Retinal pigment epithelial cell (primary cell): ENCODE data around the gene IPO8.

Source experiments
- DNase-seq: peaks from one replicate; pipeline ENCODE4 v3.0.0-alpha.2; 2010; ENCODE audit warnings: low read depth
- H3K4me3 ChIP-seq: 2 replicates; pipeline ENCODE4 v1.5.1; 2011; ENCODE audit warnings: mild to moderate bottlenecking, low read length, control low read depth, moderate library complexity
- TF ChIP-seq, protein P1 (sequence below): conservative IDR thresholded peaks from 2 replicates; pipeline ENCODE4 v1.5.1; 2011; ENCODE audit warnings: low read depth, low read length, control low read depth, inconsistent platforms

The IPO8 gene

DNA sequence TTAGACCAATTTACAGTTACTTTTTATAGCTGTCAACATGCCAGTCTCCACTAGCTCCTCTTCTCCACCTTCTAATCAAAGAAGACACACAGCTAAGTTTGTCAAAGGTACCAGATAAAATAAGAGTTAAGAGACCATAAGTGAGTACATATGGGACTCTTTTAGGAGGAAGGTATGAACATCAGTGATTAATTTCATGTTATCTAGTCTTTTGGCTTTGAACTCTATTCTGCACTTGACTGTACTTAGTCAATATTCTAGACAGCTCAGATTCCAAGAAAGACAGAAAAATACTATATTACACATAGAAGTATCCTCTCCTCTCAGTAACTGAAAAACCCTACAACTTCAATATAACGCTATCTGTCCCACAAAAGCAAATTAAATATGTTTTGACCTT is 31.0 kb upstream of the IPO8 start:
- TF ChIP-seq, protein P1, sequence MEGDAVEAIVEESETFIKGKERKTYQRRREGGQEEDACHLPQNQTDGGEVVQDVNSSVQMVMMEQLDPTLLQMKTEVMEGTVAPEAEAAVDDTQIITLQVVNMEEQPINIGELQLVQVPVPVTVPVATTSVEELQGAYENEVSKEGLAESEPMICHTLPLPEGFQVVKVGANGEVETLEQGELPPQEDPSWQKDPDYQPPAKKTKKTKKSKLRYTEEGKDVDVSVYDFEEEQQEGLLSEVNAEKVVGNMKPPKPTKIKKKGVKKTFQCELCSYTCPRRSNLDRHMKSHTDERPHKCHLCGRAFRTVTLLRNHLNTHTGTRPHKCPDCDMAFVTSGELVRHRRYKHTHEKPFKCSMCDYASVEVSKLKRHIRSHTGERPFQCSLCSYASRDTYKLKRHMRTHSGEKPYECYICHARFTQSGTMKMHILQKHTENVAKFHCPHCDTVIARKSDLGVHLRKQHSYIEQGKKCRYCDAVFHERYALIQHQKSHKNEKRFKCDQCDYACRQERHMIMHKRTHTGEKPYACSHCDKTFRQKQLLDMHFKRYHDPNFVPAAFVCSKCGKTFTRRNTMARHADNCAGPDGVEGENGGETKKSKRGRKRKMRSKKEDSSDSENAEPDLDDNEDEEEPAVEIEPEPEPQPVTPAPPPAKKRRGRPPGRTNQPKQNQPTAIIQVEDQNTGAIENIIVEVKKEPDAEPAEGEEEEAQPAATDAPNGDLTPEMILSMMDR, result no peak
- DNase-seq, result no peak
- no peak overlapping the region for H3K4me3 ChIP-seq

DNA sequence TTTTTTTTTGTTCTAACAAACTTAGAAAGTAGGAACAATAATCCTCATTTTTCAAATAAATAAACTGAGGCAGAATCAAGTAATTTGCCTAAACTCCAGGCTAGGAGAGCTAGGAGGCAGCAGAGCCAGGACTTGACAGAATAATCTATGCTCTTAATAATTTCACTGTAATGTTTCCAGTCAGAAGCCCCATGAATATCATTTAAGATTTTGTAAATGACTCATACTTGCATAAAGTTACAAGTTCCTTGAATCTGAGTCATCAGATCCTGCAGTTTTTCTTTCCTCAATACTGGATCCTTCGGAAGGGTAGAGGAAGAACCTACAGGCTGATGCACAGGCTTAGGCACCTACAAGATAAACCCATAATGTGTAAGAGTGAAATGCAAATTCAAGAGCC is 30.1 kb upstream of the IPO8 start:
- no peak overlapping the region for H3K4me3 ChIP-seq
- TF ChIP-seq, protein P1, result no peak
- peak; percentile 42 for DNase-seq

DNA sequence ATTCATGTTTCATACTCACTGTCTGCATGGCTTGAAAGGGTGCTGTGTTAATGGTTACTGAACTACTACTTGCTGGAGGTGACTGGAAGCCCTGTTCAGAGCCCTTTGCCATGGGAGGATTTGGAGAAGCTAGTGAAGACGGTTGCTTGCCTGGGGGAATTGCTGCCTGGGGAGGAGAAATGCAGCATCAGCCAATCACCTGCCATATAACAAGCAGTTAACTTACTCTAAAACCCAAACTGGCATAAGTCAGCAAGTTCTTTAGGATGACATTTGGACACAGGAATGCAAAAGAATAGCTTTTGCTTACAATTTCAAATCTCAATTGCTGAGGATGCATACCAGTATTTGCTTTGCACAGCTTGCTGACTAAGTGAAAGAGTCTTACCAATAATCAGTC is 23.4 kb upstream of the IPO8 start:
- TF ChIP-seq, protein P1, result no peak
- H3K4me3 ChIP-seq, result no peak overlapping the region
- DNase-seq, result peak; percentile 40

DNA sequence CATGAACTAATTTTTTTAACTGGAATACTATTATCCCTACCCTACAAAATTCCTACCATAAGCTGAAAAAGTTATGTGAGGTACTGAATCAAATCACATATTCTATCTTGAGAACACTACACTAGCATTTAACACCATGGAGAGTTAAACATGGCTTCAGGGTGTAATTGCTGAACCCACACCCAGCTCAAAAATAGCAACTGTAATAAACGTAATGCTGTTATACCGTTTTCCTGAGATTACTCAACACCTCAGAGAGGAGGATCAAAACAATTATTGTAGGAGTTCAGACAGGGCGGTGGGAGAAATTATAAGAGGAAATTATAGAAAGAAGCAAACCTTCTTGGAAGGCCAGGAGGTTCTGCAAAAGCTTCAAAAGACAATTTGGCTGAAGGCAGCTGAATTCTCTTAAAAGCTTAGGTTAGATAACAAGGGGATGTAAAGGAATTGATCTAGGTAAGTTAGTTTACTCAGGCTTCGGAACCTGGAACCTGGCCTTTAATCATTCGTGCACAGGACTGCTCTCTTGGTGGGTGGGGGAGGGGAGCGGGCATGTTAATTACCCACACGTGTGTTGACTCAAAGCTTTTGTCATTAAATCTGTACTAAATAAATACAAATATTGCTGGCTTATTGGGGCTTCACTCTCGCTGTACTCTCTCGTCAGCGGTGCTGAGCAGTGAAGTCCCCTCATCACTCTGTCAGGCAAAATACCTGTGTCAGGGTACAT is 12.1 kb upstream of the IPO8 start:
- no peak overlapping the region for H3K4me3 ChIP-seq
- DNase-seq, result no peak
- TF ChIP-seq, protein P1, result no peak

DNA sequence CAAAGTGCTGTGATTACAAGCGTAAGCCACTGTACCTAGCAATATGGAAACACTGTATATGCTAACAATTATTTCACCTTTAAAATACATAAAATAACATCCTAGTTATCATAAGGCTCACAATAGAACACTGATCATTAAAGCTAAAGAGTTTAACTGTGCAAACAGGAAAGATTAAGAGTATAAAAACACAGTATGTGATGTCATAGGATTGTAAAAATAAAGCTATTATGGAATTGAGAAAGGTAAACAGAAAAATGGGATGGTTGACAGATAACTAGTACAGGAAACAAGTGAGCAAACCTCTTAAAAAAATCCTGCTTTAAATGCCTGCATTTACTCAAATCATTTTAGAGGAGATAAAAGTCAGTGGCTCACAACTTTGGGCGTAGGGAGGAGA is 10.8 kb upstream of the IPO8 start:
- DNase-seq, result no peak
- TF ChIP-seq, protein P1, result no peak
- no peak overlapping the region for H3K4me3 ChIP-seq

DNA sequence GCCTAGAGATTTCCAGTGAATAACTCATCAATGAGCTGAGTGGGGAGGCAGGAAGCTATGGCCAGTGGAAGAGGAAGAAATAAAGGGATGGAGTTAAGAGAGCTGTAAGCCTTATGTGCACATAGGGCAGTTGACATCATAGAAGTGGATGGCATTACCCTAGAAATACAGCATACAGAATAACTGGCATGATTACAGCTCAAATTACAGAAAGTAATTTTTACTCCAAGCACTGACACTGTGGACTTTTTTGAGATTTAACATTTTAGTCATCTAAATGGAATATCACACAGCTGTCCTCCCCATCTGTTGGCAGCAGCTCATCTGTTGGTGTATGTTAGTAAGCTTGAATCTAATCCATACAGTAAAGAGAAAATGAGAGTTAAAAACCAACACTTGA is 5.4 kb upstream of the IPO8 start:
- TF ChIP-seq, protein P1, result no peak

DNA sequence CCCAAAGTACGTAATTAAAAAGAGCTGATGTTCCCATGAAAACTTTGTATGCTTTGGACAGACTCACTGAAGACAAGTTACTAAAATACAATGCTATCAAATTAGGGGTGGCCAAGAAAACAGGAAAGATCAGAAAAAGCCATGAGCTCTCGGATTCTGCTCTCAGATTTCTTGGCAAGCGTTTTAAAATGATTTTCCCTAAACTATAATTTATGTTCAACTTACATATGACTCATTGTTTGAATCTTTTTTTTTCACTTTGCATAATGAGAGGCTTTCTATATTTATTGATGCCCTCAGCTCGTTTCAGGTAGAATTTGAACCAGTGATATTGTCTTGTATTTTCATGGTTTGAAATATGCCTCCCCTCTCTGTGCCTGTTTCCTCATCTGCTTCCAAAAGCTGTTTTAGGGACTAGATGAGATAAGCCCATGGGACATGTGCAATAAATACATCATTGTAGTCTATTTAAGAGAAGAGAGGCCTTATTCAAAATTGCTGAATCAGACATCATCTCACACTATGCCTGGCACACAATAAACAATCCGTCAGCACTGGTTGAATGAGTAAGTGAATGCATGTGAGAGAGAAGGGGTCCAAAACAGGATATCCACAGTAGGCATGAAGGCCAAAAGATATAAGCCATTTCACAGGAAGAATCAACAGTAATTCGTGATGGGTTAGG is 4.7 kb upstream of the IPO8 start:
- TF ChIP-seq, protein P1, result no peak
- no peak for DNase-seq
- H3K4me3 ChIP-seq, result no peak overlapping the region

More for the DNA sequence above, 5.4 kb upstream of the IPO8 start:
- no peak for DNase-seq
- no peak overlapping the region for H3K4me3 ChIP-seq
